T-helper 2 cell treated with Interferon-gamma antibody and Interleukin-4, amounts not matched to agents 5 μg/mL and 100 μg/mL, for 36 hours (primary cell): ENCODE data around the gene PXYLP1.

Experiments used
- DNase-seq: peaks from one replicate; pipeline ENCODE4 v3.0.0; 2021; ENCODE audit warnings: low spot score
- H3K27ac Mint-ChIP-seq: one replicate; pipeline ENCODE4 v1.8.0; 2021; ENCODE audit warnings: mild to moderate bottlenecking, mixed read lengths
- H3K27me3 Mint-ChIP-seq: one replicate; pipeline ENCODE4 v1.8.0; 2021; ENCODE audit warnings: low read depth, mixed read lengths
- H3K36me3 Mint-ChIP-seq: one replicate; pipeline ENCODE4 v1.8.0; 2021; ENCODE audit warnings: low read depth, mixed read lengths
- H3K4me1 Mint-ChIP-seq: one replicate; pipeline ENCODE4 v1.8.0; 2021; ENCODE audit warnings: low read depth, mixed read lengths
- H3K4me3 Mint-ChIP-seq: one replicate; pipeline ENCODE4 v1.8.0; 2022; ENCODE audit warnings: mild to moderate bottlenecking, moderate library complexity, mixed read lengths
- H3K9me3 Mint-ChIP-seq: one replicate; pipeline ENCODE4 v1.8.0; 2021; ENCODE audit warnings: mixed read lengths

The PXYLP1 gene

DNA sequence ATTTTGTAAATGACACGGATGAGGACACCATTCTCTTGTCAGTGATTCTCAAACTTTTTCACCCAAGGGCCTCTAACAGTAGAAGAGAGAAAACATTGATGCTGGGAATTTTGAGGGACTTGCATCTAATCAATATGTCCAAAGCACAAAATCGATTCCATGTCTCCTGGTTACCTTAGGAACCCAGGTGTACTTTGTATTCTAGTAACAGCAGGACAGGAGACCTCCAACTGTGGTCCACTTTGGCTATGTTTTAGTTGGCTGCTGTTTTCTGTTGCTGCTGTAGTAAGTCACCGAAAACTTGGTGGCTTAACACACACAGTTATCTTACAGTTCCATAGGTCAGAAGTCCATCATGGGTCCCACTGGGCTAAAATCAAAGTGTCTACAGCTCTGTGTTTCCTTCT, 112.2 kb downstream of the PXYLP1 start:
- H3K9me3 Mint-ChIP-seq, result no peaks in the 10 kb centered on the region
- H3K27ac Mint-ChIP-seq, result no peak overlapping the region
- peaks cover 6% of the 10 kb centered on the region for H3K27me3 Mint-ChIP-seq
- no peak overlapping the region for H3K4me3 Mint-ChIP-seq
- no peaks in the 10 kb centered on the region for H3K4me1 Mint-ChIP-seq
- no peak for DNase-seq
- no peaks in the 10 kb centered on the region for H3K36me3 Mint-ChIP-seq
